ENCODE data around the gene KTN1.

DNA sequence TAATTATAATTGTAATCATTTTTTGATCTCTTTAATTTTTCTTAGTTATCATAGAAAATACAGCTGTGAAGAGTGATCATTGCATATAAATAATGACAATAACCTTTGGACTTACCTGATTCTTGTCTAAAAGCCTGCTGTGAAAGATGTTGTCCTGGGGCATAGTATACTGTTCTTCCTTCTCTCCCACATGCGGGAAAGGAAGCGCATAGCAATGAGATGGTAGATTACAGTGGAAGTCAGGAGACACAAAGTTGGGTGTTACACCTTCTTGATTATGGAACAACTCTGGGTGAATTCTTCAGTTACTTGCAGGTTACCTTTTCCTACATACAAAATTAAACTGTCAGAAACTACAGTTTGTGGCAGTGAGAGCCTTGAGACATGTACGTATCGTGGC, 140.8 kb downstream of the KTN1 start:
- TF ChIP-seq, protein P1, sequence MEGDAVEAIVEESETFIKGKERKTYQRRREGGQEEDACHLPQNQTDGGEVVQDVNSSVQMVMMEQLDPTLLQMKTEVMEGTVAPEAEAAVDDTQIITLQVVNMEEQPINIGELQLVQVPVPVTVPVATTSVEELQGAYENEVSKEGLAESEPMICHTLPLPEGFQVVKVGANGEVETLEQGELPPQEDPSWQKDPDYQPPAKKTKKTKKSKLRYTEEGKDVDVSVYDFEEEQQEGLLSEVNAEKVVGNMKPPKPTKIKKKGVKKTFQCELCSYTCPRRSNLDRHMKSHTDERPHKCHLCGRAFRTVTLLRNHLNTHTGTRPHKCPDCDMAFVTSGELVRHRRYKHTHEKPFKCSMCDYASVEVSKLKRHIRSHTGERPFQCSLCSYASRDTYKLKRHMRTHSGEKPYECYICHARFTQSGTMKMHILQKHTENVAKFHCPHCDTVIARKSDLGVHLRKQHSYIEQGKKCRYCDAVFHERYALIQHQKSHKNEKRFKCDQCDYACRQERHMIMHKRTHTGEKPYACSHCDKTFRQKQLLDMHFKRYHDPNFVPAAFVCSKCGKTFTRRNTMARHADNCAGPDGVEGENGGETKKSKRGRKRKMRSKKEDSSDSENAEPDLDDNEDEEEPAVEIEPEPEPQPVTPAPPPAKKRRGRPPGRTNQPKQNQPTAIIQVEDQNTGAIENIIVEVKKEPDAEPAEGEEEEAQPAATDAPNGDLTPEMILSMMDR (IDR thresholded peaks at IDR 0.05; ENCODE audit: borderline replicate concordance, extremely low read depth, low read length, poor library complexity, severe bottlenecking), result no peak
- no peak for TF ChIP-seq EZH2 (IDR thresholded peaks at IDR 0.05; ENCODE audit: borderline replicate concordance, low read depth, low read length, severe bottlenecking)
